Activated CD4-positive, alpha-beta T cell treated with anti-CD3 and anti-CD28 coated beads, Interleukin-2, amount 50 U/mL, for 48 hours (primary cell): Measurements from ENCODE around the gene LGALS9C.
"Not testable (repeated sequence)": the region's sequence is repeated elsewhere in the genome, so short reads cannot be mapped to it uniquely, and the experiment has no call there.

Experiments used
- DNase-seq, 2 experiments: peaks; one replicate each; pipeline ENCODE4 v3.0.0-alpha.2; 2020

Gene LGALS9C

DNA sequence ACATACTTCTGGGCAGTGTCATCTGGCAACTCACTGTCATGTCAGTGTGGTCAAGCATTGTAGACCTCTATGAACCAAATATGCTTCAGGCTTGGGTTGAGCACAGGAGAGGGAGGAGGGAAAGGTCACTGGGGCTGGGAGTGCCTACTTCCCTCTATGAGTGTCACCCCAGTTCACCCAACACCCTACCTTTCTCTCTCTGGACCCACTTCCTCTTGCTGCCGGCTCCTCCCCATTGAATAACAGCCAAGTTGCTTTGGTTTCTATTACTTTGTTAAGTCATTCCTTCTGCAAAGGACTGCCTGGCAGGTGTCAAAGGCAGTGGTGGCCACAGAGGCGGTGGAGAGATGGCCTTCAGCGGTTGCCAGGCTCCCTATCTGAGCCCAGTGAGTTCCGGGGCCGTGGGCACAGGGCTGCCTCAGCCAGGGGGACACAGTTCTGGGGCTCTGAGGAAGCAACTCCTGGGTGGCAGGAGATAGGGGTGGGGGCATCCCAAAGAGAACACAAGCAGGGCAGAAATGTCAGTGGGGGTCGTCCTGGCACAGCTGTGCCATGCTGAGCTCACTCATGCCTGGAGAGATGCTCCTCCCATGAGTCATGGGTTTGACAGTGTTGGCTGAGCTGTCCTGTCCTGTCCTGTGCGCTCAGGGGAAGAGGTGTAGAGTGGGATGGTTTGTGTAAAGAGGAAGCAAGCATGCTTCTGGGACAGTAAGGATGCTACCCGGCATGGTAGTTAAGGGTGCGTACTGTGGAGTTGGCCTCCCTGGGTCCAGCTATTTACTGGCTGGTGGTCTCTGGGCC is at the start of gene LGALS9C:
Gene LGALS9C (plus strand): TSS at position 282 of the 801 bp plus-strand sequence. CDS start 66 bp downstream, at position 348.
- DNase-seq: not testable (repeated sequence)

DNA sequence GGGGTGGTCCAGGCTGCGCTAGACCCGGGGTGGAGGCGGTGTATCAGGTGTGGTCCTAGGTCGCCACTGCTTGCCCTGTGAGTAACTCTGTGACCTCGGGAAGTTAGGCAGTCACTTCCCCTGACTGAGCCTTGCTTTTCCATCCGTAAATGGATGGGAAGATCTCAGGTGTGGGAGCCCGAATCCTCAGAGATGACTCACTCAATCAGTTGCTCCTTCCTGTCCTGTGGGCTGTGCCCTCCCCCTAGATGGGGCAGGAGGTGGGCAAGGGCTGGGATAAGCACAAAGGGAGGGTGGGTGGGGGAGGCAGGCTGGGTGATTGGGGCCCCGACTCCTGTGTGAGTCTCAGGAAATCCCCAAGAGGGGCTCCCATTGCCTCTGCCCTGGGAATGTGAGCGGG is 44.4 kb upstream of the LGALS9C start:
- DNase-seq: not testable (repeated sequence)

DNA sequence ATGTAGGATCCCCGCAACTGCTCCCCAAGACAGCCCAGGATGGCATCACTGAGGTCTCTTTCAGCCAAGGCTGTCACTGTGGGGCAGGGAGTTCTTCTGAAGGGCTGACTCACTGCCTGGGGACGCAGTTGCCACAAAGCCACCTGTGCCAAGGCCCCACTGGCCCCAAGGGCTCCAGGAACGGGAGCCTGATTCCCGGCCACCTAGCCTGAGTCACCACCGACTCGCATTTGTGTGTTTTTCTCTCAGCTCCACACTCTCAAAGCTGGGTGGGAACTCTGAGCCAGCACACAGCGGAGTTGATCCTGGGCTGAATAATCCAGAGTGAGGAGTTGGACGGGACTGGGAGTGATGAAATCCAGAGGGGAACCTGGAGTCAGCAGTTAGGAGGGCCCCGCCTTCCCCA is 37.1 kb upstream of the LGALS9C start:
- DNase-seq: not testable (repeated sequence)

DNA sequence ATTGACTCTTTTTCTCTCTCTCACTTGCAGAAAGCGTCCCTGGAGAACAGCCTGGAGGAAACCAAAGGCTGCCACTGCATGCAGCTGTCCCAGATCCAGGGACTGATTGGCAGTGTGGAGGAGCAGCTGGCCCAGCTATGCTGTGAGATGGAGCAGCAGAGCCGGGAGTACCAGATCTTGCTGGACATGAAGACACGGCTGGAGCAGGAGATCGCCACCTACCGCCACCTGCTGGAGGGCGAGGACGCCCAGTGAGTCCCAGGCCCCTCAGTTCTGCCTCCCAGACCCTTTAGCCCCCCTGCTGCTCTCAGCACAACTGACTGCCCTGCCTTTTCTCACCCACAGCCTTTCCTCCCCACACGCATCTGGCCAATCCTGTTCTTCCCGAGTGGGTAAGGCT is 34.5 kb upstream of the LGALS9C start:
- peak; percentile 48 to 49 for DNase-seq

DNA sequence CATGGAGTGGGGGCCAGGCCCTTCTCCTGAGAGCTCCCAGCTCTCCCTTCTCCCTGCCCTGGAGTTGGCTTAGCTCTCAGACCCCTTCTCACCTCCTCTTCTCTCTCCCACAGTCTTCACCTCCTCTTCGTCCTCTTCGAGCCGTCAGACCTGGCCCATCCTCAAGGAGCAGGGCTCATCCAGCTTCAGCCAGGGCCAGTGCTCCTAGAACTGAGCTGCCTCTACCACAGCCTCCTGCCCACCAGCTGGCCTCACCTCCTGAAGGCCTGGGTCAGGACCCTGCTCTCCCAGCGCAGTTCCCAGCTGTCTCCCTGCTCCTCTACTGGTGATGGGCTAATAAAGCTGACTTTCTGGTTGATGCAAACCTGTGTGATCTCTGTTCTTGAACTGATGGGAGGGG is 34.1 kb upstream of the LGALS9C start:
- DNase-seq: not testable (repeated sequence)

DNA sequence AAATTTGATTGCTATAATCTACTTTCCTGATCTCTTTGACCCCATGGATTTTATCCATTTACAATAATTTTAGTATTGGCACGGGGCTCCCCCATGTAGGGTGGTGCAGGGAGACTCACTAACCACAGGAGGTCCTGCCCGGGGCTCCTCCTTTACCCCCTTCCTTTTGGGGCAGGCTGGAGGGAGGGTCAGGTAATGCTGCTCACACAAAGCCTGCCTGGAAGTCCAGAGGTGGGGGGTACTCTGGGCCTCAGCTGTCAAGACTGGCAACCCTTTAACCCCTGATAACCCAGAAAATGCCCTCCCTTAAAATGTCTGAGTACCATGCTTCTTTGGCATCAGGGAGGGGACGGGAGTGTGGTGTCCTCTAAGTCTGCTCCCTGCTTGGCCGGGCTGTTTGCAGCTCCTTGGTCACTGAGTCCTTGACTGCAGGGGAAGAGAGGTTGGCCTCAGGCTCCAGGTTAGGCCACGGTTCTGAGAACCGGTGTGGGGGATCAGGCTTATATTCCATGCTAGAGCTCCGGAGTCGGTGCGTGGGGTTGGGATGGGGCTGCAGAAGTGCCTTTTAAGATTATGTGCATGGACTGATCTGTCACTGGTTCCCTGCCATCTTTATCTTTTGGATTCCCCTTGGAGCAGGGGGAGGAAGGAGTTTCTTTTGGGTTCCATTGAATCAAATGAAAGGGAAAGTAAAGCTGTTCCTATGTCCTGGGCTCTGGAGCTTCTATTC is 28.9 kb upstream of the LGALS9C start:
- DNase-seq: not testable (repeated sequence)

DNA sequence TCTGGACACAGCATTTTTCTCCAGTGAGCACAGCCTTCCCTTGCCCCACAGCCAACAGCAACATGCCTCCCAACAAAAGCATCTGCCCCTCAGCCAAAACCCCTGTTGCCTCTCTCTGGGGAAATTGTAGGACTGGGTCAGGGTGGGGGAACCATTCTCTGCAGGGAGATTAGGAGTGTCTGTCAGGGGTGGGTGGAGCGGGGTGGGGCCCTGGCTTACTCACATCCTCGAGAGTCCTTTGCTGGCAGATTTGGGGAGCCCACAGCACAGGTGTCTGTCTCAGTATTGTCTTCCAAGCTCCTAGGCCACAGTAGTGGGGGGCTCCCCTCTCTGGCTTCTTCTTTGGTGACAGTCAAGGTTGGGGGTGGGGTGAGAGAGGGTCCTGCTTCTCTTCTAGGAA is 28.3 kb upstream of the LGALS9C start:
- DNase-seq: not testable (repeated sequence)

DNA sequence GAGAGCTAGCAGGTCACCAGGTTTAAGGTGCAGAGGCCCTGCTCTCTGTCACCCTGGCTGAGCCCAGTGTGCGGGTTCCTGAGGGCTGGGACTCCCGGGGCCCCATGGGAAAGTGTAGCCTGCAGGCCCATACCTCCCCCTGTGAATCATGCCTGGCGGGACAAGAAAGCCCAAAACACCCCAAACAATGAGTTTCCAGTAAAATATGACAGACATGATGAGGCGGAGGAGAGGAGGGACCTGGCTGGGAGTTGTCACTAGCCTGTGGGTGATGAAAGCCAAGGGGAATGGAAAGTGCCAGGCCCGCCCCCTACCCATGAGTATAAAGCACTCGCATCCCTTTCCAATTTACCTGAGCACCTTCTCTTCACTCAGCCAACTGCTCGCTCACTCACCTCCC is 26.8 kb upstream of the LGALS9C start:
- not testable (repeated sequence) for DNase-seq

DNA sequence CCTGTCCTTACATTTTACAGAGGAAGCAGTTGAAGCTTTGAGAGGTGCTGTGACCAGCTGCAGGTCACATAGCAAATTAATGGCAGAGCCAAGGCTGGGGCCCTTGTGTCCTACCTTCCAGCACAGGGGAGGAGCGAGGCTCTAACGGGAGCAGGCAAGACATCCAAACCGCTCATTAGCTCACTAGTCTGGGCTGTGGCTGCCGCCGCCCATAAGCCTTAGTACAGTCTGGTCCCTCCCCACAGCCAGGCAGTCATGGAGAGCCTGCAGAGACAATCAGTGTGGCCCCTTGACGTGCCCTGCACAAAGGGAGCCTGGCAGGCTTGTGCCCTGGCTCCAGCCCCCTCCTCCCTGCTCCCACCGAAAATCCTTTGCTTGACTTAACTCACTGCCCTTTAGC is 25.6 kb upstream of the LGALS9C start:
- DNase-seq: not testable (repeated sequence)

DNA sequence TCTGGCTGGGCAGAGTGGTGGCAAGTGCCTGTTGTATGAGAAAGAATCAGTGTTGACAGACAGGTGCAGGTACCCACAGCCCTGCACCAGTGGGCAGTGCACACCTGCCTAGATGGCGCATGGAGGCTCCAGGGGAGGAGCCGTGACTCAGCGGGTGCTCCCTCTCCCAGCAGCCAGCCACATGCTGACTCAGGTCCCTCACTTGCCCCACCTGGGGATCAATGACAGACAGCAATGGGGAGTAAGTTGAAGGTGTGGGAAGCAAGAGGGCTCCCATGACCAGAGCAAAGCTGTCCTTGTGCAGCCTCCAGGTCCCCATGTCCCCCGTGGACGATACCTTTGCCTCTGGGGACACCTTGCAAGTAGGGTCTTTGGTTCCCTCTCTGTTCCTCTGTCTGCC is 24.6 kb upstream of the LGALS9C start:
- DNase-seq: not testable (repeated sequence)

DNA sequence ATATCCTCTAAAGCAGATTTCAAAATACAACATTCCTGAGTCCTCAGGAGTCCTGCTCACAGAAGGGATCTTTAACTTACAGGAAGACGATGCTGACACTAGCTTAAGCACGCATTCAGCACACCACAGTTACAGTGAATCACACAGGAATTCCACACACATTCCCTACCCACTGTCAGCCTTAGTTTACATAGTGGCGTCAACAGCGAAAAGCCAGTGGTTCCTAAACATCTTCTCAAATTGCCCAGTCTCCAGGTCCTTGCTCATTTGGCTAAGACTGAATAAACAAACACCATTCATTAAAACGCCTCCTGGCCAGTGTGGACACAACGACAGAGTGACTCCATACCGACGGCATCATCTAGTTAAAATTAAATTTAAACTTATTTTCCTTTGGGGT is 17.6 kb upstream of the LGALS9C start:
- DNase-seq: not testable (repeated sequence)

DNA sequence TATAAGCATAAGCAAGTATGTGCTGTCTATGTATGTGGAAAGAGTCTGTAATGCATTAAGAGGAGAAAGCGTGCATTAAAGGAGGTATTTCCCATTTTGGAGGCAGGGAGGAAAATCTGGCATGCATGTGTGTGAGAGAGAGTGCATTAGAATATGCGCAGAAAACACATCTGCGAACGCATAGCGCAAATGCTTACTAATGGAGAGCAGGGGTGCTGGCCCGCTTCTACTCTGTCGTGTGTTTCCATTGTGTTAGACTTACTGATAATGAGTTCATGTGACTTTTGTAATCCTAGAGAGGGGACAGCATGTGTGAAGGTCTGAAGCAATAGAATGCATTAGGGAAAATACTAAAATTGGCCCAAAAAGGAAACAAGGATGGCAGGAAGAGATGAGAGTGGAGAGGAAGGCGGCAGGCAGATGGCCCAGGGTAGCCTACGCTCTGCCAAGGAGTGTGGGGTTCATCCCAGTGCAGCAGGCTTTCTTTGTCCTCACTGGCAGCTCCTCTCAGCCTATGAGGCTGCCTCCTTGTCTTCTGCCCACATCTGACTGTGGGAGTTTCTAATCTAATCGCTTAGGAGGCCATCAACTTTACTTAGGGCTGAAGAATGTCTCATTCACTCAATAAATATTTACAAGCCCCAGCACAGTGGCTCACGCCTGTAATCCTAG is 12.6 kb upstream of the LGALS9C start:
- DNase-seq: not testable (repeated sequence)

DNA sequence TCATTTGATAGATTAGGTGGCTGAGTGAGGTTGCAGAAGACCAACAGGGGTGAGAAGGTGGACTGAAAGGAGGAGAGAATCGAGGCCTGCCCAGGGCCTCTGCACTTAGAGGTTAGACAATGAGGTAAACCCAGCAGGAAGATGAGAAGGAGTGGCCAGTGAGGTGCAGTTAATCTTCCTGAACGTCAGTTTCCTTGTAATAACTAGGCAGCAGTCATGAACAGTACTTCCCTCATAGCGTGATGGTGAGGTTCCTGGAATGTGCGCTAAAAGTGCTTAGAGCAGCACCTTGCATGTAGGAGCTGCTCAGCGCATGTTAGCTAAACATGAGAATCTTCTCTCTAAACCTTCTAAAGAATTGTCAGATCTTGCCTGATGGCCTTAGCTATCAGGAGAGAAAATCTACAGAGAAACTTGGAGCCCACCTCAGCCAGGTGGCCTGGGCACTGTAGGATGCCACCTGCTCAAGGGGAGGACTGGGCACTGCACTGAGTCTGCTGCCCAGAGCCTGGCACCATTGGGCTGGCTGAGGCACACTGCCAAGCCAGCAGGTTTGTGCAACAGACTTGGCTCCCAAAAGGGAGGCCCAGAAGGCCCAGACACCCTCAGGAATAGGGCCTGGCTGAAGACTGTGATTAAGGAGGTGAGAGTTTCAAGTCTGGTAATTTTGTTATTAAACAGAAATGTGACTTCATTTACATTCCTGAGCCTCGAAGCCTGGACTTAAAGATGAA is 10.2 kb upstream of the LGALS9C start:
- not testable (repeated sequence) for DNase-seq

DNA sequence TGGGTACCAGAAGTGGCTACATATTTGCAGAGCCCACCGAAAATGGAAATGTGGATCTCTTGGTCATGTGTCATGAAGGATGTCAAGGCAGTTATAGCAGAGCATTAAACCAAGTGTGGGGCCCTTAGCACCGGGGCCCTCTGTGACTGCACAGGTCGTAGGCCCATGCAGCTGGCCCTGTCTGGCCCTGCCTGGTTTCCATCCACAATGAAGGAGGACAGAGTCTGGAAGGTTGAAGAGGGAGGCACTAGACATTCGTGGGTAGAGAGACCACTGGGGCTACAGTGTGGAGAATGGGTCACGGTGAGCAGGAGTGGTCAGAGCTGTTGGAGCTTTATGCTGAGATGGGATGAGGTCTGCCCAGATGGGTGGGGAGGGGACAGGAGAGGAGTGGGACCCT is 9.6 kb upstream of the LGALS9C start:
- not testable (repeated sequence) for DNase-seq

DNA sequence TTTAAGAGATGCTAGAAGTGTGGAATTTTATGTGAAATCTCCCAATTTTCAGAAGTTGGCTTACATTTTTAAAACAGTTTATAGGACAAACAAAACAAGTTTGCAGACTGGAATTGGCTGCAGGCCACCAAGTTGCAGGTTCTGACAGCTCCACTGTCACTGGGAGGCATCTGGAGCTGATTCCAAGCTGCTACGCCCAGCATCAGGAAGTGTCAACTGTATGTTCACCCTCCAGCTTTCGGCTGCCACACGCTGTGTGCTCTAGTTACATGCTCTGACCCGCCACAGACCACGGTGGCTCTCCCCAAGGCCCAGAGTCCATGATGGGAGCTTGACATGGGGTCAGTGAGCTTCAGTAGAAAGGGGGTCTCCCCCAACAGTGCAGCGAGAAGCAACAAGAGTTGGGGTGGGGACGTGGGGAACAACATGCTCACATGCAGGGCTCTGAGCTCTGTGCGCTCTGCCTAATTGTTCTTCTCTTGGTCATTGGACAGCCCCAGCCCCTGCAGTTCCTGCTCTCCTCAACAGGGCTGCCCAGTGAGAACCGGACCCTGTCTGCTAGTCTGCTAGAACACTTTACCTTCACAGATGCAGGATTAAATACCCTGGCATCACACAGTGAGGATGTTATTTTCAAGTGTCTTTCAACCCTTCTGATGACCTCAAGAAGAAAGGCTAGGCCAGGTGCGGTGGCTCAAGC is 8.0 kb upstream of the LGALS9C start:
- not testable (repeated sequence) for DNase-seq

DNA sequence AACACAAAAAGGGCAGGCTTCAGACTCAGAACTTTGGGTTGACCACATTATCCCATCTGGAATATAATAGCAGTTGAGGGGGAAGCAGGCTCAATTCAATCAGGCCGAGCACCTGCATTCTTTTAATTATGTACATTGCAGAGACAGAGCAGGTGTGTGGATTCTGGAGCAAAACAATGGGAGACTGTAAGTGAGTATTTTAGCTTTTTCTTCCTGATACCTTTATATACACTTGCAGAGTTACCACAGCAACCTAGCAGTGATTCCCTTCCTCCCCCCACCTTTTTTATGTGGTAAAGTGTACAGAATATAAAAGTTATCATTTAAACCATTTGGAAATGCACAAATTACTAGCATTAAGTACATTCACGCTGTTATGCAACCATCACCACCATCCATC is 6.8 kb upstream of the LGALS9C start:
- not testable (repeated sequence) for DNase-seq

DNA sequence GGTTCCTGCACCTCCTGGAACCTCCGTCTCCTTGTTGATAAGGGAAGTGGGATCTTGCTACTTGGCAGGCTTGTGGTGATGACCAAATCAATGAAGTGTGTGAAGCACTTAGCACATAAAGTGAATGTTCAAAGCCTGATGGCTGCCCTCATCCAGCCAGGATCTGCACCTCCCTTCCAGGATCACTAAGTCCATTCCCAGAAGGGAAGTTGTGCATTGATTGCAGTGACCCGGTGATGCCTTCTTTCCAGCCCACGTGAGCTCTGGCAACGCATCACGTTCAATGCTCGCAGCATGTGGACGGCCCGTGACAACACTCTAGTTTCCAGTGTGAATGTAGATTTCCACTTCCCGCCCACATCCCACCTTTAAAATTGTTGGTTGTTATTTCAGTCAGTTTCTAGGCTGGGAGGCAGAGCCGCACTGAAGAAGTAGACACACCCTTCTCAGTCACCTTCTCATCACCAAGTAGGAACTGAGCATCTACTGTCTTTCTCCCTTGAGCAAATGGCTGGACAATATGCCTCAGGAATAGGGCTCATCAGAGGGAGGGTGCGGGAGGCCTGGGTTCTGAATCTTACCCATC is 6.2 kb upstream of the LGALS9C start:
- not testable (repeated sequence) for DNase-seq

DNA sequence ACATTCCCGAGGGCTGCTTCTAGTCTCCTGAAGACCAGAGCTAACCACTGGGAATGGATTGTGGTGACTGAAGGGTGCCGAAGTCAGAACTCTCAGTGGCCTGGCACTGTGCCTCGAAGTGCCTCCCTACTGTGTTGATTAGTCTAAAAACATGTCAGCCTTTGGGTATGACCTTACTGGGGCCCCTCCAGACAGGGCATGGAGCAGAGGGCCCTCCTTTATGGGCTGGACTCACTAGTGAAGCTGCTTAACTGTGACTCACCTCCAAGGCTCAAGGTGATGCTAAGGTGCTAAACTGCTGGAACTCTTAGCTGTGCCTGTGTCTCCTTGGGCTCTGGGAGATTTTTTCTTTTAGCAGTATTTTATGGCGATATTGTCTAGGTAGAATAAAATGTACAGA is 2.6 kb upstream of the LGALS9C start:
- not testable (repeated sequence) for DNase-seq

DNA sequence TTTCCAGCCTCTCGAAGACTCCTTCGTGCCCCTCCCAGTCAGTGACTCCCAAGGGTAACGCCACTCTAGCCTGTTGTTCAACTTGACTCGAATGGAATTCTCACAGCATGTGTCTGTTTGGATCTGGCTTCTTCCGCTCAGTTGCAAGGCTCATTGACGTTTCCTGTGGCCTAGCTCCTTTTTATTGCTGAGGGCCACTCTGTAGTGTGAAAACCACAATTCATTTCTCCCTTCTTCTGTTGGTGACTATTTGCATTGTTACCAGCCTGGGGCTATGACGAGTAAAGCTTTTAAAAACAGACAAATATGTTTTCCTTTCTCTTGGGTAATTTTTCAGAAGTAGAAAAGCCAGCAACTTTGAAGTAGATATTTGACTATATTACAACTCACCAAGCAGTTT is 1.8 kb upstream of the LGALS9C start:
- DNase-seq: not testable (repeated sequence)

DNA sequence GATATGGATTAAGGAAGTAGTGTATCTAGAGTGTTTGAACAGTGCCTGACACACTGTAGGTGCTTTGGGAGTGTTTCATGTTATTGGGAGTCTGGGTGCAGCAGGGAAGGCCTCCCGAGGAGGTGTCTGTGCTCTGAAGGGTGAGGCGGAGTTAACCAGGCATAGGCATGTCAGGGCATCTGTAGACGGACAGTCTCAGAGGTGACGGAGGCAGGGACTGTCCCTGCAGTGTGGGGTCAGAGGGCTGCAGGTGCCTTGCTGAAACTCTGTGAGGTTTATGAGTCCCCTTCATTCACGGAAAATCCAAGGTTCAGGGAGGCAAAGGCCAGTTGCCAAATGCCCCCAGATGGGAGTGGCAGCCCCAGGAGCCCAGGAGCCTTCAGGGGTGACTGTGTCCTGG is 778 bp downstream of the LGALS9C start:
- not testable (repeated sequence) for DNase-seq

DNA sequence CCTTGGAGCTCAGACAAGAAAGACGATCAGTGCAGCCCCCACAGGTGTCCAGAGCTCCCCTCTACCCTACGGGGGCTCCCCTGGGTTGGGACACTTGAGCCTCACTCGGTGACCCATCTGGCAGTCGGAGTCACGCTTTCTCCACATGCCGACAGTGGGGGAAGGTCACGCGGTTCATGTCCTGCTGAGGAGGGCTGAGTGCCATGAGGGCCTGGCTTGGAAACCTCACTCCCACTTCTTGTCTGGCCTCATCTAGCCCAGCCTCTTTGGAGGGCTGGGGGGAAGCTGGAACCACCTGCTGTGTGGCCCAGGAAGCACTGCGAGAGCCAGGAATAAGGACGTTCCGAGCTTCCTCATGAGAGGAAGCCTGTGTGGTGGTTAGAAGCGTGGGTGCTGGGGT is 1.8 kb downstream of the LGALS9C start:
- not testable (repeated sequence) for DNase-seq
